Activated CD4-positive, alpha-beta T cell treated with anti-CD3 and anti-CD28 coated beads for 36 hours (primary cell): ENCODE results near the gene SLC17A4. TPM values are rescaled to one million over a fixed set of nuclear protein-coding genes. Genes with fewer than 3 reads are reported as not detected.

Experiments
- ATAC-seq: fragments of 200-7000 bp; cut with Tn5 transposase; one replicate; pipeline ENCODE4 v1.10.0; 2021; ENCODE audit warnings: mild to moderate bottlenecking, moderate library complexity
- CTCF ChIA-PET: fragments of 350-600 bp; sonication (Branson Sonifier 250); formaldehyde crosslinking; loops from one replicate; lab custom pipeline; 2021; ENCODE audit warnings: antibody characterized with exemption; lab: Charles Lee
- POLR2A ChIA-PET: fragments of 350-600 bp; sonication (Branson Sonifier 250); formaldehyde crosslinking; loops from one replicate; lab custom pipeline; 2021; ENCODE audit warnings: antibody characterized with exemption, inconsistent platforms; lab: Charles Lee
- DNase-seq: peaks from one replicate; pipeline ENCODE4 v3.0.0-alpha.2; 2020
- H3K27ac Mint-ChIP-seq: one replicate; pipeline ENCODE4 v1.8.0; 2021; ENCODE audit warnings: mixed read lengths
- H3K27me3 Mint-ChIP-seq: one replicate; pipeline ENCODE4 v1.8.0; 2021; ENCODE audit warnings: mixed read lengths
- H3K36me3 Mint-ChIP-seq: one replicate; pipeline ENCODE4 v1.8.0; 2021; ENCODE audit warnings: low read depth, mixed read lengths
- H3K4me1 Mint-ChIP-seq: one replicate; pipeline ENCODE4 v1.8.0; 2021; ENCODE audit warnings: mixed read lengths
- H3K4me3 Mint-ChIP-seq: one replicate; pipeline ENCODE4 v1.8.0; 2021; ENCODE audit warnings: mild to moderate bottlenecking, moderate library complexity, mixed read lengths
- H3K9me3 Mint-ChIP-seq: one replicate; pipeline ENCODE4 v1.8.0; 2021; ENCODE audit warnings: low read depth, mixed read lengths
- intact Hi-C, 2 experiments: fragments of 100-400 bp; cut with DNase I in 1 of 2; cut with micrococcal nuclease in 1 of 2; formaldehyde crosslinking; loops; one replicate each; pipeline versions ENCODE4 v1.14.2 to v1.15.1; 2022 to 2024; cut with DNase I, micrococcal nuclease
- total RNA-seq, 2 experiments: library from RNA; stranded (reverse); gene quantifications; one replicate each; pipeline ENCODE4 v1.2.3, GENCODE V29; 2021

Gene SLC17A4
- not detected for total RNA-seq

- peaks cover 15% of the 10 kb centered on the region for H3K27me3 Mint-ChIP-seq
- no peak within 1 kb of the TSS for H3K4me3 Mint-ChIP-seq
- POLR2A ChIA-PET, result no interaction called here
- ATAC-seq (no peak), DNase-seq (no peak)
- H3K27ac Mint-ChIP-seq, result no peak within 1 kb of the TSS
- no peaks in the 10 kb centered on the region for H3K9me3 Mint-ChIP-seq
- intact Hi-C loops, result no loop called here
- no peaks in the 10 kb centered on the region for H3K4me1 Mint-ChIP-seq
- H3K36me3 Mint-ChIP-seq, result no peaks in the 10 kb centered on the region
- CTCF ChIA-PET, result interaction anchor here (1.1 kb wide), 1 partner anchor 10 kb away, joined by 3 read pairs; no protein-coding TSS in a partner anchor
These were observed at the start of gene SLC17A4 for GRCh38 chr6:25754535-25754934. Gene SLC17A4 (plus strand): TSS chr6:25754742. CDS start chr6:25761963, 7,221 bp downstream.

GRCh38 chr6:25706314-25707014, 48.1 kb upstream of the SLC17A4 start:
- Mint-ChIP-seq H3K27me3 (peaks cover 13% of the 10 kb centered on the region), H3K4me3 (no peak overlapping the region), H3K36me3 (no peaks in the 10 kb centered on the region), H3K4me1 (no peaks in the 10 kb centered on the region), H3K27ac (no peak overlapping the region), H3K9me3 (no peaks in the 10 kb centered on the region)
- CTCF ChIA-PET, result interaction anchor here (0.6 to 3.3 kb wide), 3 partner anchors 12 to 19 kb away, joined by 3 to 12 read pairs (median 6); no protein-coding TSS in a partner anchor
- DNase-seq, result no peak
- no peak for ATAC-seq
- POLR2A ChIA-PET, result no interaction called here
- intact Hi-C loops, result no loop called here

GRCh38 chr6:25709761-25710160, 44.8 kb upstream of the SLC17A4 start:
- no peaks in the 10 kb centered on the region for H3K9me3 Mint-ChIP-seq

GRCh38 chr6:25710287-25710686, 44.3 kb upstream of the SLC17A4 start:
- Mint-ChIP-seq H3K27ac (no peak overlapping the region), H3K9me3 (no peaks in the 10 kb centered on the region), H3K27me3 (peaks cover 9% of the 10 kb centered on the region), H3K36me3 (no peaks in the 10 kb centered on the region), H3K4me3 (no peak overlapping the region), H3K4me1 (no peaks in the 10 kb centered on the region)
- ATAC-seq (no peak), DNase-seq (no peak)
- POLR2A ChIA-PET, result no interaction called here
- intact Hi-C loops, result no loop called here
- CTCF ChIA-PET, result no interaction called here

More at GRCh38 chr6:25709761-25710160, 44.8 kb upstream of the SLC17A4 start:
- CTCF ChIA-PET, result interaction anchor here (0.7 to 1.5 kb wide), 3 partner anchors 22 to 431 kb away, joined by 3 read pairs; no protein-coding TSS in a partner anchor
- Mint-ChIP-seq H3K27ac (no peak overlapping the region), H3K4me1 (no peaks in the 10 kb centered on the region), H3K27me3 (peaks cover 9% of the 10 kb centered on the region), H3K36me3 (no peaks in the 10 kb centered on the region), H3K4me3 (no peak overlapping the region)
- intact Hi-C loops, result no loop called here
- no peak for ATAC-seq
- POLR2A ChIA-PET, result no interaction called here
- DNase-seq, result no peak

GRCh38 chr6:25713824-25714223, 40.7 kb upstream of the SLC17A4 start:
- intact Hi-C loops, result no loop called here
- Mint-ChIP-seq H3K27me3 (peaks cover 4% of the 10 kb centered on the region), H3K27ac (no peak overlapping the region), H3K4me1 (no peaks in the 10 kb centered on the region), H3K9me3 (no peaks in the 10 kb centered on the region), H3K36me3 (no peaks in the 10 kb centered on the region), H3K4me3 (no peak overlapping the region)
- DNase-seq (no peak), ATAC-seq (no peak)
- CTCF ChIA-PET, result no interaction called here
- POLR2A ChIA-PET, result no interaction called here

- intact Hi-C loops, result loop anchor here in 1 of 2 experiments (5.0 kb wide), 1 partner anchor 492 kb away; no protein-coding TSS in a partner anchor
- H3K4me1 Mint-ChIP-seq, result no peaks in the 10 kb centered on the region
- ATAC-seq, result no peak
- no peak overlapping the region for H3K4me3 Mint-ChIP-seq
- H3K27me3 Mint-ChIP-seq, result peaks cover 4% of the 10 kb centered on the region
- CTCF ChIA-PET, result interaction anchor here (1.4 kb wide), 1 partner anchor 18 kb away, joined by 6 read pairs; no protein-coding TSS in a partner anchor
- H3K36me3 Mint-ChIP-seq, result no peaks in the 10 kb centered on the region
- POLR2A ChIA-PET, result no interaction called here
- no peak for DNase-seq
- no peak overlapping the region for H3K27ac Mint-ChIP-seq
- H3K9me3 Mint-ChIP-seq, result no peaks in the 10 kb centered on the region
These were observed 39.8 kb upstream of the SLC17A4 start for GRCh38 chr6:25714765-25715164.

- no peak overlapping the region for H3K4me3 Mint-ChIP-seq
- intact Hi-C loops, result loop anchor here in 1 of 2 experiments (5.0 kb wide), 1 partner anchor 493 kb away; no protein-coding TSS in a partner anchor
- peaks cover 3% of the 10 kb centered on the region for H3K4me1 Mint-ChIP-seq
- H3K27ac Mint-ChIP-seq, result no peak overlapping the region
- POLR2A ChIA-PET, result no interaction called here
- DNase-seq, result no peak
- no peak for ATAC-seq
- CTCF ChIA-PET, result interaction anchor here (0.7 to 1.6 kb wide), 8 partner anchors 8 to 559 kb away, joined by 3 to 7 read pairs (median 4); no protein-coding TSS in a partner anchor
- H3K9me3 Mint-ChIP-seq, result no peaks in the 10 kb centered on the region
- no peaks in the 10 kb centered on the region for H3K36me3 Mint-ChIP-seq
- H3K27me3 Mint-ChIP-seq, result peaks cover 6% of the 10 kb centered on the region
These were observed 38.7 kb upstream of the SLC17A4 start for GRCh38 chr6:25715794-25716193.

- Mint-ChIP-seq H3K9me3 (no peaks in the 10 kb centered on the region), H3K4me3 (no peak overlapping the region), H3K27me3 (peaks cover 13% of the 10 kb centered on the region), H3K36me3 (no peaks in the 10 kb centered on the region), H3K27ac (no peak overlapping the region), H3K4me1 (peaks cover 3% of the 10 kb centered on the region)
- DNase-seq, result no peak
- no peak for ATAC-seq
- POLR2A ChIA-PET, result no interaction called here
- intact Hi-C loops, result loop anchor here in 1 of 2 experiments (5.0 kb wide), 1 partner anchor 496 kb away; no protein-coding TSS in a partner anchor
- CTCF ChIA-PET, result interaction anchor here (0.7 to 3.0 kb wide), 18 partner anchors 9 to 495 kb away, joined by 3 to 18 read pairs (median 4); a partner anchor contains a TSS
These were observed 36.4 kb upstream of the SLC17A4 start for GRCh38 chr6:25717866-25718740.

- no peak overlapping the region for H3K4me3 Mint-ChIP-seq
- no peaks in the 10 kb centered on the region for H3K4me1 Mint-ChIP-seq
- H3K36me3 Mint-ChIP-seq, result no peaks in the 10 kb centered on the region
- peaks cover 29% of the 10 kb centered on the region for H3K27me3 Mint-ChIP-seq
- intact Hi-C loops, result no loop called here
- ChIA-PET POLR2A (interaction anchor here (0.7 kb wide), 1 partner anchor 236 kb away, joined by 5 read pairs; the partner anchor contains the start of gene TRIM38), CTCF (interaction anchor here (0.9 to 1.2 kb wide), 3 partner anchors 8 to 461 kb away, joined by 3 to 6 read pairs (median 4); no protein-coding TSS in a partner anchor)
- ATAC-seq (no peak), DNase-seq (no peak)
- H3K27ac Mint-ChIP-seq, result no peak overlapping the region
- no peaks in the 10 kb centered on the region for H3K9me3 Mint-ChIP-seq
These were observed 28.2 kb upstream of the SLC17A4 start for GRCh38 chr6:25726122-25726911.

GRCh38 chr6:25727028-25727427, 27.5 kb upstream of the SLC17A4 start:
- ATAC-seq, result no peak
- no peaks in the 10 kb centered on the region for H3K36me3 Mint-ChIP-seq
- no peak overlapping the region for H3K4me3 Mint-ChIP-seq
- no peak for DNase-seq
- ChIA-PET POLR2A (interaction anchor here (0.7 kb wide), 1 partner anchor 235 kb away, joined by 5 read pairs; the partner anchor contains the start of gene TRIM38), CTCF (interaction anchor here (0.8 to 1.2 kb wide), 3 partner anchors 9 to 503 kb away, joined by 3 to 6 read pairs (median 4); no protein-coding TSS in a partner anchor)
- H3K9me3 Mint-ChIP-seq, result no peaks in the 10 kb centered on the region
- H3K4me1 Mint-ChIP-seq, result no peaks in the 10 kb centered on the region
- peaks cover 35% of the 10 kb centered on the region for H3K27me3 Mint-ChIP-seq
- intact Hi-C loops, result no loop called here
- H3K27ac Mint-ChIP-seq, result no peak overlapping the region
